GM19328 (cell line): Measurements from ENCODE around the gene MRPS18B.
"Not testable (repeated sequence)": the region's sequence is repeated elsewhere in the genome, so short reads cannot be mapped to it uniquely, and the experiment has no call there.

Experiments used
- ATAC-seq: cut with Tn5 transposase; IDR thresholded peaks from one replicate; pipeline ENCODE4 v1.9.1; 2021; ENCODE audit warnings: mild to moderate bottlenecking, moderate library complexity; ENCODE audit not compliant: unreplicated experiment

MRPS18B gene

GRCh38 chr6:30635834-30636233 is 18.2 kb downstream of the MRPS18B start:
- ATAC-seq: no peak

- no peak for ATAC-seq
These were observed 22.8 kb downstream of the MRPS18B start for GRCh38 chr6:30640481-30640880.

GRCh38 chr6:30641048-30641447 is 23.4 kb downstream of the MRPS18B start:
- no peak for ATAC-seq

GRCh38 chr6:30643656-30644055 is 26.0 kb downstream of the MRPS18B start:
- ATAC-seq: no peak

GRCh38 chr6:30644769-30645168 is 27.1 kb downstream of the MRPS18B start:
- ATAC-seq: no peak

- ATAC-seq: no peak
These were observed 28.3 kb downstream of the MRPS18B start for GRCh38 chr6:30645989-30646388.

- peak; percentile 48 for ATAC-seq
These were observed 29.0 kb downstream of the MRPS18B start, which contains the start of gene C6orf136 for GRCh38 chr6:30646450-30647241. C6orf136 (plus strand) TSS chr6:30647133; CDS start chr6:30647232, 99 bp downstream.

- ATAC-seq: peak; percentile 49
These were observed 29.8 kb downstream of the MRPS18B start for GRCh38 chr6:30647242-30648116.

- no peak for ATAC-seq
These were observed 33.5 kb downstream of the MRPS18B start for GRCh38 chr6:30651143-30651542.

- ATAC-seq: no peak
These were observed 37.4 kb downstream of the MRPS18B start for GRCh38 chr6:30654798-30655742.

- ATAC-seq: no peak
These were observed 38.1 kb downstream of the MRPS18B start for GRCh38 chr6:30655743-30656094.

GRCh38 chr6:30656513-30656912 is 38.9 kb downstream of the MRPS18B start:
- no peak for ATAC-seq

GRCh38 chr6:30657454-30657853 is 39.8 kb downstream of the MRPS18B start:
- no peak for ATAC-seq

GRCh38 chr6:30657922-30658321 is 40.3 kb downstream of the MRPS18B start:
- not testable (repeated sequence) for ATAC-seq

GRCh38 chr6:30664994-30665767 is 47.5 kb downstream of the MRPS18B start:
- no peak for ATAC-seq

- not testable (repeated sequence) for ATAC-seq
These were observed 48.7 kb downstream of the MRPS18B start for GRCh38 chr6:30666300-30666699.

GRCh38 chr6:30670760-30671527 is 53.3 kb downstream of the MRPS18B start:
- ATAC-seq: no peak

GRCh38 chr6:30672445-30673253 is 55.0 kb downstream of the MRPS18B start, which contains the start of gene DHX16:
DHX16 (minus strand) TSS chr6:30673006; CDS start chr6:30672841, 165 bp downstream.
- peak; percentile 56 for ATAC-seq
